HL-60 (cell line): ENCODE results near the gene TMEM215.
A peak's percentile ranks its signal among the peaks of the same experiment; 100 is the strongest.
"Not testable (repeated sequence)": the region's sequence is repeated elsewhere in the genome, so short reads cannot be mapped to it uniquely, and the experiment has no call there.

ENCODE experiments used
- DNase-seq, 2 experiments: peaks; one replicate each; pipeline ENCODE4 v3.0.0-alpha.2; 2010 to 2020; ENCODE audit warnings: low read depth in 1 of 2, low spot score in 1 of 2
- H3K27ac ChIP-seq: fragments of 250-450 bp; sonication (Bioruptor Pico); replicated peaks from 2 replicates; pipeline ENCODE4 v1.5.1; 2020; ENCODE audit warnings: mild to moderate bottlenecking, moderate library complexity
- H3K27me3 ChIP-seq: fragments of 250-450 bp; sonication (Bioruptor Pico); 2 replicates; pipeline ENCODE4 v1.5.1; 2021; ENCODE audit warnings: mild to moderate bottlenecking, moderate library complexity; ENCODE audit not compliant: insufficient read depth, poor library complexity, severe bottlenecking
- H3K4me3 ChIP-seq: replicated peaks from 2 replicates; pipeline ENCODE4 v1.5.1; 2011; ENCODE audit warnings: mild to moderate bottlenecking, control low read depth, low read length; ENCODE audit not compliant: insufficient read depth
- GABPA ChIP-seq: IDR thresholded peaks from 2 replicates; pipeline ENCODE4 v1.6.1; 2012; ENCODE audit warnings: low read depth
- POLR2AphosphoS5 ChIP-seq: IDR thresholded peaks from 2 replicates; pipeline ENCODE4 v1.6.1; 2012; ENCODE audit warnings: low read depth
- REST ChIP-seq: IDR thresholded peaks from 2 replicates; pipeline ENCODE4 v1.6.1; 2012; ENCODE audit warnings: low read depth; ENCODE audit not compliant: insufficient replicate concordance
- SPI1 ChIP-seq: IDR thresholded peaks from 2 replicates; pipeline ENCODE4 v1.6.1; 2012; ENCODE audit warnings: low read depth, mild to moderate bottlenecking, borderline replicate concordance
- TF ChIP-seq, protein P1 (sequence below): IDR thresholded peaks from one replicate; pipeline ENCODE4 v1.5.1; 2011; ENCODE audit warnings: low read length, control low read depth, inconsistent platforms; ENCODE audit not compliant: insufficient read depth

The TMEM215 gene

GRCh38 chr9:32782476-32783167, 718 bp upstream of the TMEM215 start:
- Histone ChIP-seq H3K27me3 (peaks cover 57% of the 10 kb centered on the region), H3K4me3 (peak overlapping the region; percentile 22; the same call in 1 of the 2 replicates), H3K27ac (no peak overlapping the region)
- TF ChIP-seq, protein P1, sequence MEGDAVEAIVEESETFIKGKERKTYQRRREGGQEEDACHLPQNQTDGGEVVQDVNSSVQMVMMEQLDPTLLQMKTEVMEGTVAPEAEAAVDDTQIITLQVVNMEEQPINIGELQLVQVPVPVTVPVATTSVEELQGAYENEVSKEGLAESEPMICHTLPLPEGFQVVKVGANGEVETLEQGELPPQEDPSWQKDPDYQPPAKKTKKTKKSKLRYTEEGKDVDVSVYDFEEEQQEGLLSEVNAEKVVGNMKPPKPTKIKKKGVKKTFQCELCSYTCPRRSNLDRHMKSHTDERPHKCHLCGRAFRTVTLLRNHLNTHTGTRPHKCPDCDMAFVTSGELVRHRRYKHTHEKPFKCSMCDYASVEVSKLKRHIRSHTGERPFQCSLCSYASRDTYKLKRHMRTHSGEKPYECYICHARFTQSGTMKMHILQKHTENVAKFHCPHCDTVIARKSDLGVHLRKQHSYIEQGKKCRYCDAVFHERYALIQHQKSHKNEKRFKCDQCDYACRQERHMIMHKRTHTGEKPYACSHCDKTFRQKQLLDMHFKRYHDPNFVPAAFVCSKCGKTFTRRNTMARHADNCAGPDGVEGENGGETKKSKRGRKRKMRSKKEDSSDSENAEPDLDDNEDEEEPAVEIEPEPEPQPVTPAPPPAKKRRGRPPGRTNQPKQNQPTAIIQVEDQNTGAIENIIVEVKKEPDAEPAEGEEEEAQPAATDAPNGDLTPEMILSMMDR, result no peak
- TF ChIP-seq POLR2AphosphoS5 (no peak), REST (no peak), SPI1 (no peak), GABPA (no peak)
- no peak for DNase-seq

DNA sequence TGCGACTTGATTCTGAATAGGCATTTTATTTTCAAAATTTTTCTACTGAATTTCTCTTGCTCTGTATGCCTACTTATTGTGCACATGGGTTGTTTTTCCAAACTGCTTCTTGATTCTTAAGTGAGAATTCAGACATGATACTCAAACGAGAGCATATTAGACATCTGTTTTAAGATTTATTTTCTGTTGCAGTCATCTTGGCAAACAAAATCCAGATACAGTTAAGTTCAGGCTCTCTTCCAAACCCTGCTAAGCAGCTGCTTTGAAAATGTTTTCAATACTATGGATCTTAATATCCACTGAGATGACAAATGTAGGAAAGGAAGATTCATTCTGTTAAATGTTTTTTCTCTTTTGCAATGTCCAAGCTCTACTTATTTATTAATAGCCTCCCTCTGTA, 4.5 kb downstream of the TMEM215 start:
- Histone ChIP-seq H3K27me3 (peaks cover 30% of the 10 kb centered on the region), H3K4me3 (no peak overlapping the region), H3K27ac (no peak overlapping the region)
- DNase-seq, result no peak
- TF ChIP-seq GABPA (no peak), POLR2AphosphoS5 (no peak), REST (no peak)
- TF ChIP-seq, protein P1, result no peak

GRCh38 chr9:32796015-32796414, 12.7 kb downstream of the TMEM215 start:
- not testable (repeated sequence) for H3K4me3 ChIP-seq, H3K27me3 ChIP-seq, DNase-seq, H3K27ac ChIP-seq

DNA sequence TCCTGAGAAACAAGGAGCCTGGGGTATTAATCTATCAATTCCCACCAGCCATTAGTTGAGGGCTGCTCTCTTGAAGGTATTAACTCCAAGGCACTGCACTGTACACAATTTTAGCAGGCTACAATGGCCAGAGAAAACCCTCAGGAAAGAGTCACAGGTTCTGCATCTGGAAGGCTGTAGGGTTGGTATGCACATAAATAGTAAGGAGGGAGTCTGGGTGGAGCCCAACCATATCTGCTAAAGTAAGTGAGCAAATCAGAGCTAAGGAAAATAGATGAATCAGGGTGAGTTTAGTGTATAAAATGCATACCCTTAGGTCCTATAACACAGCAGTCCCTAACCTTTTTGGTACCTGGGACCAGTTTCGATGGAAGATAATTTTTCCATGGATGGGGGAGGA, 18.2 kb downstream of the TMEM215 start:
- TF ChIP-seq, protein P1, result no peak
- TF ChIP-seq REST (no peak), POLR2AphosphoS5 (no peak), SPI1 (no peak), GABPA (no peak)

More for the DNA sequence above, 18.2 kb downstream of the TMEM215 start:
- Histone ChIP-seq H3K27ac (no peak overlapping the region), H3K4me3 (no peak overlapping the region), H3K27me3 (peaks cover 3% of the 10 kb centered on the region)
- DNase-seq, result no peak
